Measurements from ENCODE around the gene SRM. TPM values are rescaled to one million over a fixed set of nuclear protein-coding genes. Genes with fewer than 3 reads are reported as not detected.
"Not testable (repeated sequence)": the region's sequence is repeated elsewhere in the genome, so short reads cannot be mapped to it uniquely, and the experiment has no call there.

The SRM gene
- total and polyA plus RNA-seq, 7 experiments from 2014 or later, result 30.9 to 128 (median 45.9) TPM

- Mint-ChIP-seq H3K4me1 (peaks cover 3 to 38% (median 26%) of the 10 kb centered on the region in 7 donors), H3K4me3 (no peak overlapping the region), H3K36me3 (peaks cover 0 to 38% (median 22%) of the 10 kb centered on the region in 5 donors), H3K9me3 (no peaks in the 10 kb centered on the region), H3K27ac (no peak overlapping the region), H3K27me3 (no peaks in the 10 kb centered on the region)
- intact Hi-C loops (cut with micrococcal nuclease), result no loop called here
- Histone ChIP-seq H3K36me3 (ENCODE audit: control insufficient read depth in 2 of 3, insufficient read depth in 3 of 3, low read length in 3 of 3) (peaks cover 19 to 69% (median 35%) of the 10 kb centered on the region in 3 experiments), H3K27me3 (ENCODE audit: control insufficient read depth in 2 of 2, insufficient read depth in 2 of 2, low read length in 2 of 2) (no peaks in the 10 kb centered on the region), H3K4me3 (ENCODE audit: low read length) (no peak overlapping the region), H3K9me3 (ENCODE audit: control insufficient read depth in 2 of 3, low read length in 3 of 3) (no peaks in the 10 kb centered on the region), H3K4me1 (ENCODE audit: control insufficient read depth in 2 of 2, insufficient read depth in 2 of 2, low read length in 2 of 2) (no peaks in the 10 kb centered on the region), H3K27ac (ENCODE audit: low read depth, low read length) (no peak overlapping the region)
- DNase-seq (no peak), ATAC-seq (no peak)
- POLR2A ChIA-PET, result no interaction called here
- CTCF ChIA-PET, result interaction anchor here (1.6 kb wide), 1 partner anchor 12 kb away, joined by 4 read pairs; no protein-coding TSS in a partner anchor
Measured at GRCh38 chr1:11025618-11026017, 34.2 kb downstream of the SRM start.

DNA sequence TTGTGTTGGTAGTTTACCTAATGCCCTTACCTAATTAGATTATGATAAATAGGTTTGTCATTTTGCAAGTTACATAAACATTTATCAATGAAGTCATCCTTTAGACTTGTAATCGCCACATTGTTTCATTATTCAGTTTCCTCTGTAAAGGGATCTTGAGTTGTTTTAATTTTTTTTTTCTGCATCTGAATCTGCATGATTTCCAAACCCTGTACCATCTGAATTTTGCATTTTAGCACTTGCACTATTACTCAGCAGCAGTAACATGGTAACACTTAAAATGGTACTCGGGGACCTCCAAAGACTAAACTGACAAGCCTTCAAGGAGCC, 35.0 kb downstream of the SRM start:
- peaks cover 3 to 36% (median 26%) of the 10 kb centered on the region in 7 donors for H3K4me1 Mint-ChIP-seq
- no peaks in the 10 kb centered on the region for H3K4me1 ChIP-seq (ENCODE audit: control insufficient read depth in 2 of 2, insufficient read depth in 2 of 2, low read length in 2 of 2)
- H3K9me3 Mint-ChIP-seq, result no peaks in the 10 kb centered on the region
- ATAC-seq, result no peak
- no peaks in the 10 kb centered on the region for H3K27me3 Mint-ChIP-seq
- H3K27ac ChIP-seq (ENCODE audit: low read depth, low read length), result no peak overlapping the region
- H3K9me3 ChIP-seq (ENCODE audit: control insufficient read depth in 2 of 3, low read length in 3 of 3), result no peaks in the 10 kb centered on the region
- intact Hi-C loops (cut with micrococcal nuclease), result no loop called here
- DNase-seq, result no peak
- H3K36me3 ChIP-seq (ENCODE audit: control insufficient read depth in 2 of 3, insufficient read depth in 3 of 3, low read length in 3 of 3), result peaks cover 27 to 69% (median 43%) of the 10 kb centered on the region in 3 experiments
- peaks cover 0 to 44% (median 25%) of the 10 kb centered on the region in 5 donors for H3K36me3 Mint-ChIP-seq
- peak overlapping the region in 6 of 9 donors; percentile 4 to 77 (median 28) for H3K27ac Mint-ChIP-seq
- H3K4me3 Mint-ChIP-seq, result no peak overlapping the region
- no peaks in the 10 kb centered on the region for H3K27me3 ChIP-seq (ENCODE audit: control insufficient read depth in 2 of 2, insufficient read depth in 2 of 2, low read length in 2 of 2)
- H3K4me3 ChIP-seq (ENCODE audit: low read length), result no peak overlapping the region
- ChIA-PET POLR2A (interaction anchor here (0.6 kb wide), 1 partner anchor 230 kb away, joined by 3 read pairs; no protein-coding TSS in a partner anchor), CTCF (interaction anchor here (1.6 kb wide), 1 partner anchor 13 kb away, joined by 4 read pairs; no protein-coding TSS in a partner anchor)

DNA sequence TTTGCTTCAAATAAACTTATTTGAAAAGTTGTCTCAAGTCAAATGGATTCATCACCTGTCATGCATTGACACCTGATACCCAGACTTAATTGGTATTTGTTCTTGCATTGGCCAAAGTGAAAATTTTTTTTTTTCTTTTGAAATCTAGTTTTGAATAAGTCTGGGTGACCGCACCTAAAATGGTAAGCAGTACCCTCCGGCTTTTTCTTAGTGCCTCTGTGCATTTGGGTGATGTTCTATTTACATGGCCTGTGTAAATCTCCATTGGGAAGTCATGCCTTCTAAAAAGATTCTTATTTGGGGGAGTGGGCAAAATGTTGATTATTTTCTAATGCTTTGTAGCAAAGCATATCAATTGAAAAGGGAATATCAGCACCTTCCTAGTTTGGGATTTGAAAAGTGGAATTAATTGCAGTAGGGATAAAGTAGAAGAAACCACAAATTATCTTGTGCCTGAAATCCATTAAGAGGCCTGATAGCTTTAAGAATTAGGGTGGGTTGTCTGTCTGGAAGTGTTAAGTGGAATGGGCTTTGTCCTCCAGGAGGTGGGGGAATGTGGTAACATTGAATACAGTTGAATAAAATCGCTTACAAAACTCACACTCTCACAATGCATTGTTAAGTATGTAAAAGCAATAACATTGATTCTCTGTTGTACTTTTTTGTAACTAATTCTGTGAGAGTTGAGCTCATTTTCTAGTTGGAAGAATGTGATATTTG, 35.5 kb downstream of the SRM start:
- Mint-ChIP-seq H3K4me3 (peak overlapping the region in 1 of 10 donors; percentile 19), H3K9me3 (no peaks in the 10 kb centered on the region), H3K4me1 (peaks cover 3 to 36% (median 26%) of the 10 kb centered on the region in 7 donors), H3K27me3 (no peaks in the 10 kb centered on the region), H3K27ac (peak overlapping the region in 4 of 9 donors; percentile 4 to 77 (median 38)), H3K36me3 (peaks cover 0 to 44% (median 25%) of the 10 kb centered on the region in 5 donors)
- peaks cover 28 to 71% (median 47%) of the 10 kb centered on the region in 3 experiments for H3K36me3 ChIP-seq (ENCODE audit: control insufficient read depth in 2 of 3, insufficient read depth in 3 of 3, low read length in 3 of 3)
- CTCF ChIA-PET, result interaction anchor here (1.6 kb wide), 1 partner anchor 13 kb away, joined by 4 read pairs; no protein-coding TSS in a partner anchor
- POLR2A ChIA-PET, result interaction anchor here (0.6 kb wide), 1 partner anchor 231 kb away, joined by 3 read pairs; no protein-coding TSS in a partner anchor
- ATAC-seq (no peak), DNase-seq (no peak)
- H3K4me3 ChIP-seq (ENCODE audit: low read length), result no peak overlapping the region
- H3K4me1 ChIP-seq (ENCODE audit: control insufficient read depth in 2 of 2, insufficient read depth in 2 of 2, low read length in 2 of 2), result no peaks in the 10 kb centered on the region
- no peaks in the 10 kb centered on the region for H3K9me3 ChIP-seq (ENCODE audit: control insufficient read depth in 2 of 3, low read length in 3 of 3)
- no peak overlapping the region for H3K27ac ChIP-seq (ENCODE audit: low read depth, low read length)
- intact Hi-C loops (cut with micrococcal nuclease), result no loop called here
- no peaks in the 10 kb centered on the region for H3K27me3 ChIP-seq (ENCODE audit: control insufficient read depth in 2 of 2, insufficient read depth in 2 of 2, low read length in 2 of 2)

DNA sequence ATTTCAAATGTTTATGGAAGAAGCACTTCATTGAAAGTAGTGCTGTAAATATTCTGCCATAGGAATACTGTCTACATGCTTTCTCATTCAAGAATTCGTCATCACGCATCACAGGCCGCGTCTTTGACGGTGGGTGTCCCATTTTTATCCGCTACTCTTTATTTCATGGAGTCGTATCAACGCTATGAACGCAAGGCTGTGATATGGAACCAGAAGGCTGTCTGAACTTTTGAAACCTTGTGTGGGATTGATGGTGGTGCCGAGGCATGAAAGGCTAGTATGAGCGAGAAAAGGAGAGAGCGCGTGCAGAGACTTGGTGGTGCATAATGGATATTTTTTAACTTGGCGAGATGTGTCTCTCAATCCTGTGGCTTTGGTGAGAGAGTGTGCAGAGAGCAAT, 36.6 kb downstream of the SRM start:
- H3K27me3 ChIP-seq (ENCODE audit: control insufficient read depth in 2 of 2, insufficient read depth in 2 of 2, low read length in 2 of 2), result no peaks in the 10 kb centered on the region
- intact Hi-C loops (cut with micrococcal nuclease), result no loop called here
- ChIA-PET CTCF (no interaction called here), POLR2A (no interaction called here)
- no peaks in the 10 kb centered on the region for H3K9me3 ChIP-seq (ENCODE audit: control insufficient read depth in 2 of 3, low read length in 3 of 3)
- Mint-ChIP-seq H3K4me1 (peaks cover 3 to 43% (median 34%) of the 10 kb centered on the region in 7 donors), H3K36me3 (peaks cover 6 to 51% (median 30%) of the 10 kb centered on the region in 5 donors), H3K27ac (peak overlapping the region in 1 of 9 donors; percentile 51), H3K4me3 (peak overlapping the region in 1 of 10 donors; percentile 7), H3K9me3 (no peaks in the 10 kb centered on the region), H3K27me3 (no peaks in the 10 kb centered on the region)
- H3K27ac ChIP-seq (ENCODE audit: low read depth, low read length), result no peak overlapping the region
- DNase-seq (no peak), ATAC-seq (no peak)
- no peaks in the 10 kb centered on the region for H3K4me1 ChIP-seq (ENCODE audit: control insufficient read depth in 2 of 2, insufficient read depth in 2 of 2, low read length in 2 of 2)
- H3K36me3 ChIP-seq (ENCODE audit: control insufficient read depth in 2 of 3, insufficient read depth in 3 of 3, low read length in 3 of 3), result peaks cover 28 to 82% (median 57%) of the 10 kb centered on the region in 3 experiments
- no peak overlapping the region for H3K4me3 ChIP-seq (ENCODE audit: low read length)

- ChIA-PET POLR2A (interaction anchor here (0.5 kb wide), 1 partner anchor 38 kb away, joined by 5 read pairs; no protein-coding TSS in a partner anchor), CTCF (no interaction called here)
- no peak for DNase-seq
- no peak overlapping the region for H3K27ac Mint-ChIP-seq
- no peaks in the 10 kb centered on the region for H3K27me3 Mint-ChIP-seq
- H3K4me1 ChIP-seq (ENCODE audit: control insufficient read depth in 2 of 2, insufficient read depth in 2 of 2, low read length in 2 of 2), result peaks cover 2 to 7% of the 10 kb centered on the region in 2 donors
- peaks cover 22 to 90% (median 57%) of the 10 kb centered on the region in 3 experiments for H3K36me3 ChIP-seq (ENCODE audit: control insufficient read depth in 2 of 3, insufficient read depth in 3 of 3, low read length in 3 of 3)
- H3K4me1 Mint-ChIP-seq, result peaks cover 10 to 55% (median 38%) of the 10 kb centered on the region in 7 donors
- intact Hi-C loops (cut with micrococcal nuclease), result loop anchor here in 1 of 2 donors (10.0 kb wide), 1 partner anchor 1105 kb away; the partner anchor contains the start of gene CTNNBIP1
- peaks cover 7 to 47% (median 38%) of the 10 kb centered on the region in 5 donors for H3K36me3 Mint-ChIP-seq
- no peaks in the 10 kb centered on the region for H3K27me3 ChIP-seq (ENCODE audit: control insufficient read depth in 2 of 2, insufficient read depth in 2 of 2, low read length in 2 of 2)
- no peak overlapping the region for H3K4me3 ChIP-seq (ENCODE audit: low read length)
- no peaks in the 10 kb centered on the region for H3K9me3 Mint-ChIP-seq
- H3K27ac ChIP-seq (ENCODE audit: low read depth, low read length), result no peak overlapping the region
- no peaks in the 10 kb centered on the region for H3K9me3 ChIP-seq (ENCODE audit: control insufficient read depth in 2 of 3, low read length in 3 of 3)
- H3K4me3 Mint-ChIP-seq, result no peak overlapping the region
- ATAC-seq, result no peak
Measured at GRCh38 chr1:11019971-11020370, 39.8 kb downstream of the SRM start.

DNA sequence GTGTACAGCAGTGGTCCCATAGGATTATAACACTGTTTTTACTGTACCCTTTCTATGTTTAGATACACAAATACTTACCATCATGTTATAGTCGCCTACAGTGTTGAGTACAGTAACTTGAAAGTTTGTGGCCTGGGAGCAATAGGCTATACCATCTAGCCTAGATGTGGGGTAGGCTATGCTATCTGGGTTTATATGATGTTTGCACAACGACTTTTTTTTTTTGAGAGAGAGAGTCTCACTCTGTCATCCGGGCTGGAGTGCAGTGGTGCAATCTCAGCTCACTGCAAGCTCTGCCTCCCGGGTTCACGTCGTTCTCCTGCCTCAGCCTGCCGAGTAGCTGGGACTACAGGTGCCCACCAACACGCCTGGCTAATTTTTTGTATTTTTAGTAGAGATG, 40.5 kb downstream of the SRM start:
- H3K4me1 ChIP-seq (ENCODE audit: control insufficient read depth in 2 of 2, insufficient read depth in 2 of 2, low read length in 2 of 2); ATAC-seq; DNase-seq; H3K27ac ChIP-seq (ENCODE audit: low read depth, low read length); H3K9me3 ChIP-seq (ENCODE audit: control insufficient read depth in 2 of 3, low read length in 3 of 3); H3K4me3 Mint-ChIP-seq; CTCF ChIA-PET; H3K27me3 ChIP-seq (ENCODE audit: control insufficient read depth in 2 of 2, insufficient read depth in 2 of 2, low read length in 2 of 2); H3K27ac Mint-ChIP-seq; H3K27me3 Mint-ChIP-seq; H3K9me3 Mint-ChIP-seq; POLR2A ChIA-PET; H3K4me3 ChIP-seq (ENCODE audit: low read length): not testable (repeated sequence)
- peaks cover 7 to 52% (median 39%) of the 10 kb centered on the region in 5 donors for H3K36me3 Mint-ChIP-seq
- peaks cover 27 to 90% (median 53%) of the 10 kb centered on the region in 3 experiments for H3K36me3 ChIP-seq (ENCODE audit: control insufficient read depth in 2 of 3, insufficient read depth in 3 of 3, low read length in 3 of 3)
- intact Hi-C loops (cut with micrococcal nuclease), result loop anchor here in 1 of 2 donors (10.0 kb wide), 1 partner anchor 1105 kb away; the partner anchor contains the start of gene CTNNBIP1
- peaks cover 16 to 60% (median 44%) of the 10 kb centered on the region in 7 donors for H3K4me1 Mint-ChIP-seq
